GM19324 (cell line): ENCODE measurements around the gene C14orf132.
"Not testable (repeated sequence)": the region's sequence is repeated elsewhere in the genome, so short reads cannot be mapped to it uniquely, and the experiment has no call there.

Experiments used
- ATAC-seq: cut with Tn5 transposase; IDR thresholded peaks from one replicate; pipeline ENCODE4 v1.9.1; 2021; ENCODE audit warnings: mild to moderate bottlenecking, moderate library complexity; ENCODE audit not compliant: unreplicated experiment, low FRiP score

The C14orf132 gene

GRCh38 chr14:96038920-96039632 lies at the start of gene C14orf132:
C14orf132 (plus strand) TSS chr14:96039362; CDS start chr14:96039501, 139 bp downstream.
- no peak for ATAC-seq

- no peak for ATAC-seq
These were observed 45.2 kb upstream of the C14orf132 start for GRCh38 chr14:95993768-95994592.

GRCh38 chr14:95994593-95994928 lies 44.6 kb upstream of the C14orf132 start:
- ATAC-seq = no peak

- no peak for ATAC-seq
These were observed 40.5 kb upstream of the C14orf132 start for GRCh38 chr14:95998656-95999055.

GRCh38 chr14:96001866-96002497 lies 37.2 kb upstream of the C14orf132 start:
- ATAC-seq = no peak

GRCh38 chr14:96002498-96002884 lies 36.7 kb upstream of the C14orf132 start:
- no peak for ATAC-seq

GRCh38 chr14:96011131-96011530 lies 28.0 kb upstream of the C14orf132 start:
- no peak for ATAC-seq

GRCh38 chr14:96011607-96012006 lies 27.6 kb upstream of the C14orf132 start:
- ATAC-seq = no peak

GRCh38 chr14:96012757-96013156 lies 26.4 kb upstream of the C14orf132 start:
- not testable (repeated sequence) for ATAC-seq

- ATAC-seq = no peak
These were observed 25.0 kb upstream of the C14orf132 start for GRCh38 chr14:96014176-96014575.

- ATAC-seq = no peak
These were observed 22.5 kb upstream of the C14orf132 start for GRCh38 chr14:96016501-96017160.

GRCh38 chr14:96017882-96018281 lies 21.3 kb upstream of the C14orf132 start:
- ATAC-seq = no peak

- no peak for ATAC-seq
These were observed 11.5 kb upstream of the C14orf132 start for GRCh38 chr14:96027431-96028355.

- ATAC-seq = no peak
These were observed 10.0 kb upstream of the C14orf132 start for GRCh38 chr14:96029089-96029645.

GRCh38 chr14:96030108-96030760 lies 8.9 kb upstream of the C14orf132 start:
- ATAC-seq = no peak

- no peak for ATAC-seq
These were observed 7.5 kb upstream of the C14orf132 start for GRCh38 chr14:96031691-96032090.

GRCh38 chr14:96035456-96035855 lies 3.7 kb upstream of the C14orf132 start:
- no peak for ATAC-seq

GRCh38 chr14:96037891-96038557 lies 1.1 kb upstream of the C14orf132 start:
- ATAC-seq = no peak

GRCh38 chr14:96038558-96038919 lies 623 bp upstream of the C14orf132 start:
- ATAC-seq = no peak
